SK-N-MC (cell line): Measurements from ENCODE around the gene CCDC78.
"Not testable (repeated sequence)": the region's sequence is repeated elsewhere in the genome, so short reads cannot be mapped to it uniquely, and the experiment has no call there.

Experiments used
- DNase-seq: peaks from one replicate; pipeline ENCODE4 v3.0.0-alpha.2; 2011; ENCODE audit warnings: low read depth, low spot score
- H3K27ac ChIP-seq: fragments of 200-600 bp; sonication (generic); 2 replicates; pipeline ENCODE4 v1.5.1; 2016; ENCODE audit warnings: mixed run types
- H3K36me3 ChIP-seq: fragments of 200-600 bp; sonication (generic); 2 replicates; pipeline ENCODE4 v1.6.1; 2017; ENCODE audit warnings: antibody characterized with exemption, low read length, mixed read lengths; ENCODE audit not compliant: insufficient read depth
- H3K4me3 ChIP-seq: fragments of 200-600 bp; sonication (generic); 2 replicates; pipeline ENCODE4 v1.5.1; 2016
- H3K9ac ChIP-seq: fragments of 200-600 bp; sonication (generic); 2 replicates; pipeline ENCODE4 v1.8.0; 2017; ENCODE audit warnings: mixed run types, mixed read lengths; ENCODE audit not compliant: insufficient read length
- H3K9me3 ChIP-seq: fragments of 200-600 bp; sonication (generic); 2 replicates; pipeline ENCODE4 v1.6.1; 2017; ENCODE audit warnings: low read depth, mild to moderate bottlenecking, antibody characterized with exemption, low read length, moderate library complexity, mixed read lengths
- EZH2 ChIP-seq: fragments of 200-600 bp; sonication (generic); IDR thresholded peaks from one replicate; pipeline ENCODE4 v1.6.1; 2017; ENCODE audit warnings: antibody characterized with exemption
- FOXP2 ChIP-seq: optimal IDR thresholded peaks from 2 replicates; pipeline ENCODE3; 2011; ENCODE audit warnings: mild to moderate bottlenecking, moderate library complexity; ENCODE audit not compliant: insufficient read depth; ENCODE audit errors: extremely low read length, control extremely low read depth
- POLR2AphosphoS5 ChIP-seq: IDR thresholded peaks from 2 replicates; pipeline ENCODE4 v1.6.1; 2012; ENCODE audit warnings: mild to moderate bottlenecking, low read depth, low read length, borderline replicate concordance

Gene CCDC78

GRCh38 chr16:695355-696089 is 30.7 kb downstream of the CCDC78 start:
- H3K36me3 ChIP-seq = no peaks in the 10 kb centered on the region
- no peak overlapping the region for H3K9ac ChIP-seq
- TF ChIP-seq FOXP2 = no peak
- no peak for TF ChIP-seq POLR2AphosphoS5
- TF ChIP-seq EZH2 = no peak
- no peak overlapping the region for H3K27ac ChIP-seq
- no peaks in the 10 kb centered on the region for H3K9me3 ChIP-seq
- no peak for DNase-seq
- peak overlapping the region; percentile 72 for H3K4me3 ChIP-seq

- TF ChIP-seq EZH2 = no peak
- no peaks in the 10 kb centered on the region for H3K9me3 ChIP-seq
- H3K27ac ChIP-seq = no peak overlapping the region
- H3K36me3 ChIP-seq = no peaks in the 10 kb centered on the region
- no peak overlapping the region for H3K9ac ChIP-seq
- DNase-seq = no peak
- peak overlapping the region; percentile 69 for H3K4me3 ChIP-seq
These were observed 31.3 kb downstream of the CCDC78 start for GRCh38 chr16:694863-695354.

- Histone ChIP-seq H3K36me3 (no peaks in the 10 kb centered on the region), H3K9me3 (no peaks in the 10 kb centered on the region), H3K27ac (no peak overlapping the region), H3K9ac (no peak overlapping the region), H3K4me3 (peak overlapping the region; percentile 69)
- no peak for TF ChIP-seq POLR2AphosphoS5
- TF ChIP-seq EZH2 = peak; percentile 83
- no peak for DNase-seq
These were observed 31.9 kb downstream of the CCDC78 start for GRCh38 chr16:694187-694862.

- Histone ChIP-seq H3K9ac (no peak overlapping the region), H3K4me3 (peak overlapping the region; percentile 69), H3K9me3 (no peaks in the 10 kb centered on the region), H3K36me3 (no peaks in the 10 kb centered on the region), H3K27ac (no peak overlapping the region)
- TF ChIP-seq FOXP2 (no peak), POLR2AphosphoS5 (no peak), EZH2 (no peak)
- no peak for DNase-seq
These were observed 32.5 kb downstream of the CCDC78 start for GRCh38 chr16:693766-694165.

GRCh38 chr16:693364-693763 is 32.9 kb downstream of the CCDC78 start:
- Histone ChIP-seq H3K27ac (no peak overlapping the region), H3K36me3 (no peaks in the 10 kb centered on the region), H3K9ac (no peak overlapping the region), H3K4me3 (no peak overlapping the region), H3K9me3 (no peaks in the 10 kb centered on the region)
- TF ChIP-seq POLR2AphosphoS5 = no peak
- no peak for TF ChIP-seq EZH2
- TF ChIP-seq FOXP2 = no peak
- no peak for DNase-seq

- no peak overlapping the region for H3K27ac ChIP-seq
- no peak overlapping the region for H3K4me3 ChIP-seq
- no peaks in the 10 kb centered on the region for H3K36me3 ChIP-seq
- TF ChIP-seq EZH2 (no peak), POLR2AphosphoS5 (no peak), FOXP2 (no peak)
- no peak overlapping the region for H3K9ac ChIP-seq
- no peaks in the 10 kb centered on the region for H3K9me3 ChIP-seq
- no peak for DNase-seq
These were observed 33.7 kb downstream of the CCDC78 start for GRCh38 chr16:692356-693108.

- not testable (repeated sequence) for H3K9me3 ChIP-seq, H3K4me3 ChIP-seq, H3K36me3 ChIP-seq, H3K9ac ChIP-seq, DNase-seq, H3K27ac ChIP-seq
These were observed 35.0 kb downstream of the CCDC78 start for GRCh38 chr16:691242-691641.

GRCh38 chr16:689175-689897 is 36.9 kb downstream of the CCDC78 start:
- Histone ChIP-seq H3K27ac (no peak overlapping the region), H3K9ac (peak overlapping the region; percentile 96), H3K9me3 (no peaks in the 10 kb centered on the region), H3K36me3 (no peaks in the 10 kb centered on the region; the same call in 1 of the 2 replicates), H3K4me3 (peak overlapping the region; percentile 99)
- DNase-seq = no peak
- TF ChIP-seq EZH2 = no peak

GRCh38 chr16:687499-687898 is 38.7 kb downstream of the CCDC78 start:
- Histone ChIP-seq H3K4me3 (no peak overlapping the region), H3K27ac (no peak overlapping the region), H3K36me3 (peaks cover 10% of the 10 kb centered on the region), H3K9ac (no peak overlapping the region), H3K9me3 (no peaks in the 10 kb centered on the region)
- TF ChIP-seq EZH2 = no peak
- TF ChIP-seq FOXP2 = no peak
- TF ChIP-seq POLR2AphosphoS5 = no peak
- DNase-seq = no peak
